ENCODE results near the gene LY9.

GRCh38 chr1:160860840-160861505, 65.0 kb downstream of the LY9 start:
- TF ChIP-seq TAF1 (IDR thresholded peaks at IDR 0.05; ENCODE audit: borderline replicate concordance, low read depth, low read length): no peak
- no peak for TF ChIP-seq POLR2A (IDR thresholded peaks at IDR 0.05; ENCODE audit: low read depth, low read length)

Measured in GM12892 (cell line).